CD4-positive, alpha-beta T cell treated with Interleukin-1 beta for 1 hour (primary cell): ENCODE results near the gene HNMT.
"Not testable (repeated sequence)": the region's sequence is repeated elsewhere in the genome, so short reads cannot be mapped to it uniquely, and the experiment has no call there.

Experiments used
- DNase-seq, 2 donors: peaks; one replicate each; pipeline ENCODE4 v3.0.0-alpha.2; 2020 to 2022

The HNMT gene

GRCh38 chr2:137947032-137947727 is 17.1 kb upstream of the HNMT start:
- DNase-seq = no peak

- DNase-seq = peak; percentile 34 to 46
Measured at GRCh38 chr2:137947728-137948336, 16.4 kb upstream of the HNMT start.

GRCh38 chr2:137948894-137949293 is 15.4 kb upstream of the HNMT start:
- no peak for DNase-seq

- DNase-seq = no peak
Measured at GRCh38 chr2:137950238-137950637, 14.0 kb upstream of the HNMT start.

- no peak for DNase-seq
Measured at GRCh38 chr2:137951586-137951985, 12.7 kb upstream of the HNMT start.

- peak in 1 of 2 donors; percentile 48 for DNase-seq
Measured at GRCh38 chr2:137952586-137953129, 11.6 kb upstream of the HNMT start.

GRCh38 chr2:137955536-137955935 is 8.7 kb upstream of the HNMT start:
- DNase-seq = no peak

- no peak for DNase-seq
Measured at GRCh38 chr2:137957033-137957432, 7.2 kb upstream of the HNMT start.

GRCh38 chr2:137959166-137959565 is 5.1 kb upstream of the HNMT start:
- DNase-seq = no peak

GRCh38 chr2:137960223-137960622 is 4.0 kb upstream of the HNMT start:
- no peak for DNase-seq

GRCh38 chr2:137961602-137962001 is 2.7 kb upstream of the HNMT start:
- DNase-seq = no peak

- DNase-seq = no peak
Measured at GRCh38 chr2:137963535-137964065, 673 bp upstream of the HNMT start.

GRCh38 chr2:137964859-137965459 is 686 bp downstream of the HNMT start:
- no peak for DNase-seq

GRCh38 chr2:137966043-137966442 is 1.8 kb downstream of the HNMT start:
- DNase-seq = no peak

GRCh38 chr2:137967042-137967441 is 2.8 kb downstream of the HNMT start:
- DNase-seq = no peak

- no peak for DNase-seq
Measured at GRCh38 chr2:137968477-137969417, 4.5 kb downstream of the HNMT start.

GRCh38 chr2:137969418-137969765 is 5.1 kb downstream of the HNMT start:
- peak in 1 of 2 donors; percentile 24 for DNase-seq

- no peak for DNase-seq
Measured at GRCh38 chr2:137969876-137970275, 5.6 kb downstream of the HNMT start.

- not testable (repeated sequence) for DNase-seq
Measured at GRCh38 chr2:137971259-137971658, 7.0 kb downstream of the HNMT start.

GRCh38 chr2:137973280-137973679 is 9.0 kb downstream of the HNMT start:
- DNase-seq = no peak

- DNase-seq = no peak
Measured at GRCh38 chr2:137975280-137976271, 11.3 kb downstream of the HNMT start.
